ENCODE results near the gene PGC. TPM values are rescaled to one million over a fixed set of nuclear protein-coding genes. Genes with fewer than 3 reads are reported as not detected.

The PGC gene
- total RNA-seq (2011; cell fraction: chromatin; rRNA removed; ENCODE audit: low replicate concordance) = not detected in 2 replicates
- not detected in 2 replicates for total RNA-seq (2011; cell fraction: nucleolus; rRNA removed)
- total RNA-seq (2011; cell fraction: nucleoplasm; rRNA removed) = not detected in 2 replicates
- total RNA-seq (2014; rRNA removed) (not detected in 2 replicates), total RNA-seq (2014; rRNA removed; fragmentation: Illumina TruSeq; extraction: Trizol) (not detected in 2 replicates), total RNA-seq (2015; rRNA removed; fragmentation: Illumina TruSeq; extraction: Trizol) (not detected in 2 replicates), total RNA-seq (2021) (0.40 and 0.81 TPM in 2 replicates), polyA plus RNA-seq (2011; rRNA removed) (not detected in 2 replicates), polyA plus RNA-seq (2014; fragmentation: Illumina TruSeq; extraction: Trizol) (not detected in 2 replicates), polyA plus RNA-seq (2014; fragmentation: Nextera tagmentation; extraction: Ambion mirVana) (under 1 TPM in 1 of 2 experiments, not detected in 1; 0.17 TPM), polyA plus RNA-seq (2014; rRNA removed) (not detected in 2 replicates), polyA minus RNA-seq (2011; rRNA and poly(A)+ RNA removed) (not detected in 2 replicates), Bru-seq, nascent RNA (not detected), BruChase-seq, experiment 1, labeled RNA remaining after a 2-hour chase (not detected), BruChase-seq, experiment 2, labeled RNA remaining after a 6-hour chase (not detected)
- polyA plus RNA-seq (2011; cell fraction: cytosol; rRNA removed) = 0.03 TPM in 1 of 2 replicates, not detected in the other
- polyA plus RNA-seq (2011; cell fraction: nucleus; rRNA removed) = not detected in 2 replicates
- not detected in 2 replicates for polyA plus RNA-seq (2012)
- polyA minus RNA-seq (2011; cell fraction: cytosol; rRNA and poly(A)+ RNA removed) = 2.1 TPM in 1 of 2 replicates, not detected in the other
- not detected in 2 replicates for polyA minus RNA-seq (2011; cell fraction: nucleus; rRNA and poly(A)+ RNA removed)
- long read RNA-seq, experiment 1 = 0 reads
- long read RNA-seq, experiment 2 = 0 reads
- long read RNA-seq, experiment 3 = 0 reads

DNA sequence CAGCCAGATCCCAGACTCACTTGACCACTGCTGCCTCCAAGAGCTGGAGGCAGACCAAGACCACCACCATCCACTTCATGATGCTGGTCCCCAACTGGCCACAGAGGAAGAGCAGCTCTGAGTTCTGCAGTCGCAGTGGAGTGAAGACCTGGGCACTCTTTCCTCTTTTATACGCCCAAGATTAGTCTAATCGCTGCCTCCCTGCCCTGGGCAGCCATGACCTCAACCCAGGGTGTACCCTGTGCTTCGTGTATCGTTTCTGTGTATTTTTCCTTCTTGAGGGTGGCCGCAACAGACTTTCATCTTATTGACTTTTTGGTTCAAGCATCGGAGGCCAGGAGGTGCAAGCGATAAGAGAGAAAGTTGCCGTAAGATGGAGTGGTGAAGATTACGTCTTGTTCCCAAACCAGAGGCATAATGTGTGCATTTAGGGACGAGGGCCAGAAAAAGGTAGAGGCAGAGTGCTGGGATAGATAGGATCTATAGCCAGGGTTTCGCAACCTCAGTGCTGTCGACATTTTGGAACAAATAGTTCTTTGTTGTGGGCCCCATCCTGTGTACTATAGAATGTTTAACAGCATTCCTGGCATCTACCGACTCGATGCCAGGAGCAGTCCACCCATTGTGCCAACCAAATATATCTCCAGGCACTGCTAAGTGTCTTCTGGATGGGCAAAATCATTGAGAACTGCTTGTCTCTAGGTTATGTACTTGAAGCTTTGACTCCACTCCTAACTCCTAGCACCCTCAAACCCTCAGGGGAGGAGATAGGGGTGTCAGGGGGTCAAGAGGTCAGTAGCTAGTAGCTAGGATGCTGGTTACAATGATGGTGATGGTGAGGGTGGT lies at the start of gene PGC:
PGC (minus strand) TSS at position 142 of the 846 bp plus-strand sequence; CDS start at position 79, 63 bp downstream.
- WGBS (ENCODE audit: insufficient coverage, low coverage, missing lambda C conversion rate) = 5% methylated on average over 15 of the region's 15 CpGs
- ATAC-seq (peak; percentile 41), DNase-seq (ENCODE audit: extremely low read depth in 1 of 4, low spot score in 3 of 4) (peak; percentile 40 to 50 (median 49)), FAIRE-seq (peak; percentile 78)
- ChIA-PET CTCF (ENCODE audit: low intra/inter-chr PET ratio) (interaction anchor here (0.6 kb wide), 1 partner anchor 65 kb away, joined by 5 read pairs; no protein-coding TSS in a partner anchor), POLR2A (interaction anchor here (0.8 to 2.2 kb wide), 5 partner anchors 9 to 25 kb away, joined by 3 to 6 read pairs (median 4); no protein-coding TSS in a partner anchor)
- Histone ChIP-seq H4K20me1 (replicated peaks; ENCODE audit: control insufficient read depth, insufficient read depth, low read length) (no peaks in the 10 kb centered on the region; the same call in 1 of the 2 replicates), H3K4me2 (ENCODE audit: insufficient read depth, low read length) (peak within 1 kb of the TSS; percentile 30; the same call in 1 of the 2 replicates), H3K9me1 (ENCODE audit: control insufficient read depth, insufficient read depth, low read length) (no peaks in the 10 kb centered on the region), H3K27ac (ENCODE audit: extremely low read depth, low read depth, low read length) (no peak within 1 kb of the TSS), H3K9me3 (replicated peaks; ENCODE audit: control insufficient read depth, insufficient read depth, low read depth, low read length) (no peaks in the 10 kb centered on the region), H3K79me2 (ENCODE audit: control insufficient read depth, insufficient read depth, low read length) (no peaks in the 10 kb centered on the region), H3K4me3 (no peak within 1 kb of the TSS), H3K36me3 (ENCODE audit: control insufficient read depth, insufficient read depth, low read length) (no peaks in the 10 kb centered on the region), H2AFZ (ENCODE audit: low read depth, low read length) (no peak within 1 kb of the TSS), H3K27me3 (ENCODE audit: control insufficient read depth in 2 of 2, insufficient read depth in 2 of 2, low read length in 2 of 2) (peaks cover 9 to 16% of the 10 kb centered on the region in 2 experiments; a peak in 4 of 5 replicates), H3K4me1 (replicated peaks in 1 of 2; ENCODE audit: control insufficient read depth in 2 of 2, insufficient read depth in 2 of 2, low read length in 2 of 2) (peaks cover 13 to 14% of the 10 kb centered on the region in 2 experiments), H3K9ac (ENCODE audit: insufficient read depth in 1 of 2, low read depth in 2 of 2, low read length in 2 of 2) (0 out of 4 replicates have a peak within 1 kb of the TSS, but pooled peaks of 1 of the 2 experiments have one; percentile 5)
- in situ Hi-C loops (cut with MboI) = no loop called here
- no TSS peak for BruUV-seq (replicated peaks)
- intact Hi-C loops (cut with micrococcal nuclease) = no loop called here
- TF ChIP-seq BMI1 (IDR thresholded peaks at IDR 0.05; ENCODE audit: low read length) = no peak
- peak; percentile 52; the same call in 1 of the 2 replicates for TF ChIP-seq SMARCC2 (IDR thresholded peaks at IDR 0.05; ENCODE audit: low read depth)
- TF ChIP-seq HNRNPL (IDR thresholded peaks at IDR 0.05; ENCODE audit: low read depth, low read length) = no peak
- TF ChIP-seq ZNF586 (CRISPR knock-in tag; conservative IDR thresholded peaks at IDR 0.05) = no peak
- no peak for TF ChIP-seq ZBTB8A (IDR thresholded peaks at IDR 0.05; ENCODE audit: partially characterized antibody)
- no peak for TF ChIP-seq DDX20 (tag; IDR thresholded peaks at IDR 0.05; ENCODE audit: low read depth)
- no peak for TF ChIP-seq TAF7 (tag; IDR thresholded peaks at IDR 0.05)
- no peak for TF ChIP-seq ZNF217 (CRISPR knock-in tag; IDR thresholded peaks at IDR 0.05)
- TF ChIP-seq SMAD3 (CRISPR knock-in tag; conservative IDR thresholded peaks at IDR 0.05) = no peak
- TF ChIP-seq TRIM24 (IDR thresholded peaks at IDR 0.05) = peak; percentile 52 to 81; a peak in 3 of 4 replicates
- TF ChIP-seq DMBX1 (CRISPR knock-in tag; IDR thresholded peaks at IDR 0.05; ENCODE audit: borderline replicate concordance) = no peak
- TF ChIP-seq POLR2H (tag; IDR thresholded peaks at IDR 0.05; ENCODE audit: low read depth) = no peak
- TF ChIP-seq ZNF583 (CRISPR knock-in tag; IDR thresholded peaks at IDR 0.05) = no peak
- peak; percentile 77 for TF ChIP-seq TCF3 (CRISPR knock-in tag; IDR thresholded peaks at IDR 0.05)
- peak; percentile 72; the same call in 1 of the 2 replicates for TF ChIP-seq NBN (IDR thresholded peaks at IDR 0.05; ENCODE audit: low read depth)
- no peak for TF ChIP-seq KLF10 (CRISPR knock-in tag; IDR thresholded peaks at IDR 0.05)
- TF ChIP-seq BHLHE40 (IDR thresholded peaks at IDR 0.05; ENCODE audit: low read length) = no peak
